Right cardiac atrium (tissue), 5 donors: Measurements from ENCODE around the gene ANKRD44. TPM values are rescaled to one million over a fixed set of nuclear protein-coding genes. Genes with fewer than 3 reads are reported as not detected.

Experiments used
- ATAC-seq, 2 donors: fragments of 200-7000 bp; cut with Tn5 transposase; one replicate each; pipeline versions ENCODE4 v1.8.0 to v1.9.1; 2020; ENCODE audit warnings: moderate library complexity in 2 of 2, mild to moderate bottlenecking in 1 of 2
- DNase-seq, 3 donors: peaks; one replicate each; pipeline ENCODE4 v3.0.0-alpha.2; 2020
- H3K27ac ChIP-seq: one replicate; pipeline ENCODE4 v1.5.1; 2013; ENCODE audit warnings: mild to moderate bottlenecking, low read length, control low read depth, moderate library complexity
- H3K27me3 ChIP-seq: one replicate; pipeline ENCODE4 v1.6.1; 2013; ENCODE audit not compliant: control insufficient read depth, insufficient read depth
- H3K4me1 ChIP-seq: one replicate; pipeline ENCODE4 v1.6.1; 2013; ENCODE audit warnings: low read length; ENCODE audit not compliant: control insufficient read depth, insufficient read depth
- H3K4me3 ChIP-seq: one replicate; pipeline ENCODE4 v1.5.1; 2013; ENCODE audit warnings: low read length, control low read depth
- H3K9me3 ChIP-seq: one replicate; pipeline ENCODE4 v1.6.1; 2013; ENCODE audit warnings: low read length; ENCODE audit not compliant: control insufficient read depth
- WGBS: extraction: QIAGEN DNeasy Blood & Tissue Kit; methylation state at CpG from one replicate; pipeline ENCODE4 v1.1.7; 2013; 5-methylcytosine and 5-hydroxymethylcytosine counted together
- intact Hi-C, 4 donors: fragments of 100-400 bp; cut with DNase I; formaldehyde crosslinking; loops; one replicate each; pipeline versions ENCODE4 v1.11.0 to v1.14.0; 2022 to 2023
- polyA plus RNA-seq: library from polyadenylated mRNA; stranded (reverse); fragments of 200-250 nt; gene quantifications from one replicate; pipeline ENCODE4 v1.2.3, GENCODE V29; 2013
- total RNA-seq, 4 donors: library from RNA; stranded (reverse); fragmentation: NEBNext Ultra II Directional; extraction: Animal tissue kit (Norgen Biotek cat#: 25700); gene quantifications; one replicate each; pipeline ENCODE4 v1.2.1, GENCODE V29; 2021
- donor health status: healthy with polysubstance abuse.
- donor health status: DM: no; HTN: yes; CAD: no.
- donor health status: DM: no; HTN: no; CAD: no.
- donor health status: DM: no; HTN: yes; CAD: no; lungs with severe emphysema.
- donor health status: DM: yes; HTN: yes; CAD: no.

ANKRD44 gene
- total and polyA plus RNA-seq, 5 donors: 4.8 to 18.8 (median 14.3) TPM

GRCh38 chr2:197315371-197315770 lies 4.8 kb upstream of the ANKRD44 start:
- Histone ChIP-seq H3K4me1 (peaks cover 3% of the 10 kb centered on the region), H3K27me3 (no peaks in the 10 kb centered on the region), H3K4me3 (no peak overlapping the region), H3K27ac (no peak overlapping the region), H3K9me3 (no peaks in the 10 kb centered on the region)
- intact Hi-C loops: loop anchor here in 2 of 4 donors (10.0 kb wide), 2 partner anchors 211 to 301 kb away; no protein-coding TSS in a partner anchor
- ATAC-seq: no peak
- DNase-seq: no peak

GRCh38 chr2:197312186-197312585 lies 1.6 kb upstream of the ANKRD44 start:
- Histone ChIP-seq H3K9me3 (no peaks in the 10 kb centered on the region), H3K4me3 (no peak overlapping the region), H3K4me1 (peaks cover 3% of the 10 kb centered on the region), H3K27me3 (no peaks in the 10 kb centered on the region), H3K27ac (no peak overlapping the region)
- DNase-seq: no peak
- no peak for ATAC-seq
- 96% methylated on average over 3 of the region's 3 CpGs for WGBS
- intact Hi-C loops: loop anchor here (5.0 to 10.0 kb wide), 5 partner anchors 120 to 297 kb away; no protein-coding TSS in a partner anchor

- no peaks in the 10 kb centered on the region for H3K9me3 ChIP-seq
- no peak overlapping the region for H3K27ac ChIP-seq
- intact Hi-C loops: loop anchor here (5.0 to 10.0 kb wide), 5 partner anchors 119 to 297 kb away; no protein-coding TSS in a partner anchor
- no peak overlapping the region for H3K4me3 ChIP-seq
- no peaks in the 10 kb centered on the region for H3K27me3 ChIP-seq
- DNase-seq (no peak), ATAC-seq (no peak)
- 31% methylated on average over 6 of the region's 6 CpGs for WGBS
- peaks cover 5% of the 10 kb centered on the region for H3K4me1 ChIP-seq
These were observed 947 bp upstream of the ANKRD44 start for GRCh38 chr2:197311421-197312033.

- intact Hi-C loops: loop anchor here (5.0 to 10.0 kb wide), 5 partner anchors 119 to 296 kb away; no protein-coding TSS in a partner anchor
- 1% methylated on average over 22 of the region's 22 CpGs for WGBS
- H3K27ac ChIP-seq: no peak overlapping the region
These were observed 424 bp upstream of the ANKRD44 start for GRCh38 chr2:197310987-197311420.

GRCh38 chr2:197309691-197310231 lies 819 bp downstream of the ANKRD44 start:
- Histone ChIP-seq H3K27ac (peak overlapping the region; percentile 5), H3K4me1 (peaks cover 8% of the 10 kb centered on the region), H3K27me3 (no peaks in the 10 kb centered on the region), H3K9me3 (no peaks in the 10 kb centered on the region), H3K4me3 (peak overlapping the region; percentile 87)
- ATAC-seq (peak in 1 of 2 donors; percentile 5), DNase-seq (peak; percentile 37 to 68 (median 63))
- intact Hi-C loops: loop anchor here (5.0 to 10.0 kb wide), 5 partner anchors 117 to 295 kb away; no protein-coding TSS in a partner anchor
- 4% methylated on average over 30 of the region's 30 CpGs for WGBS

More at GRCh38 chr2:197310987-197311420, 424 bp upstream of the ANKRD44 start:
- Histone ChIP-seq H3K4me1 (peaks cover 7% of the 10 kb centered on the region), H3K9me3 (no peaks in the 10 kb centered on the region), H3K27me3 (no peaks in the 10 kb centered on the region), H3K4me3 (peak overlapping the region; percentile 87)
- no peak for ATAC-seq
- no peak for DNase-seq

GRCh38 chr2:197308996-197309690 lies 1.4 kb downstream of the ANKRD44 start:
- ATAC-seq (no peak), DNase-seq (no peak)
- intact Hi-C loops: loop anchor here in 1 of 4 donors (5.0 kb wide), 1 partner anchor 122 kb away; no protein-coding TSS in a partner anchor
- peaks cover 12% of the 10 kb centered on the region for H3K4me1 ChIP-seq
- 58% methylated on average over 8 of the region's 8 CpGs for WGBS
- peak overlapping the region; percentile 87 for H3K4me3 ChIP-seq
- no peak overlapping the region for H3K27ac ChIP-seq
- no peaks in the 10 kb centered on the region for H3K27me3 ChIP-seq
- no peaks in the 10 kb centered on the region for H3K9me3 ChIP-seq

- no peak for ATAC-seq
- peaks cover 12% of the 10 kb centered on the region for H3K4me1 ChIP-seq
- H3K9me3 ChIP-seq: no peaks in the 10 kb centered on the region
- no peak for DNase-seq
- no peak overlapping the region for H3K27ac ChIP-seq
- intact Hi-C loops: loop anchor here in 1 of 4 donors (5.0 kb wide), 1 partner anchor 121 kb away; no protein-coding TSS in a partner anchor
- no peak overlapping the region for H3K4me3 ChIP-seq
- H3K27me3 ChIP-seq: no peaks in the 10 kb centered on the region
- 47% methylated on average over 2 of the region's 2 CpGs for WGBS
These were observed 2.0 kb downstream of the ANKRD44 start for GRCh38 chr2:197308585-197308984.

- H3K27ac ChIP-seq: no peak overlapping the region
- no peaks in the 10 kb centered on the region for H3K9me3 ChIP-seq
- 83% methylated on average over 7 of the region's 7 CpGs for WGBS
- H3K4me3 ChIP-seq: no peak overlapping the region
- H3K4me1 ChIP-seq: peaks cover 12% of the 10 kb centered on the region
- ATAC-seq: no peak
- peak in 1 of 3 donors; percentile 18 for DNase-seq
- intact Hi-C loops: loop anchor here in 1 of 4 donors (5.0 kb wide), 1 partner anchor 121 kb away; no protein-coding TSS in a partner anchor
- no peaks in the 10 kb centered on the region for H3K27me3 ChIP-seq
These were observed 2.6 kb downstream of the ANKRD44 start for GRCh38 chr2:197307933-197308521.

GRCh38 chr2:197307236-197307932 lies 3.2 kb downstream of the ANKRD44 start:
- DNase-seq (no peak), ATAC-seq (no peak)
- H3K4me1 ChIP-seq: peaks cover 12% of the 10 kb centered on the region
- no peak overlapping the region for H3K27ac ChIP-seq
- no peaks in the 10 kb centered on the region for H3K27me3 ChIP-seq
- intact Hi-C loops: loop anchor here in 1 of 4 donors (5.0 kb wide), 1 partner anchor 120 kb away; no protein-coding TSS in a partner anchor
- no peaks in the 10 kb centered on the region for H3K9me3 ChIP-seq
- H3K4me3 ChIP-seq: no peak overlapping the region
- WGBS: 75% methylated on average over 1 of the region's 1 CpG

- Histone ChIP-seq H3K4me1 (peaks cover 14% of the 10 kb centered on the region), H3K27me3 (no peaks in the 10 kb centered on the region), H3K4me3 (no peak overlapping the region), H3K9me3 (no peaks in the 10 kb centered on the region), H3K27ac (peak overlapping the region; percentile 32)
- intact Hi-C loops: loop anchor here in 1 of 4 donors (5.0 kb wide), 1 partner anchor 119 kb away; no protein-coding TSS in a partner anchor
- 48% methylated on average over 3 of the region's 3 CpGs for WGBS
- ATAC-seq (no peak), DNase-seq (peak; percentile 42 to 80 (median 60))
These were observed 3.9 kb downstream of the ANKRD44 start for GRCh38 chr2:197306696-197307040.
